Stomach (tissue), 4 donors: ENCODE data around the gene ENC1.

Experiments used
- CTCF ChIP-seq, 7 experiments: fragments of 450-650 bp in 4 of 7; fragments of 200-600 bp in 3 of 7; sonication (generic) in 3 of 7; IDR thresholded peaks; one replicate each; pipeline ENCODE4 v1.5.1; 2016 to 2019; ENCODE audit warnings: antibody characterized with exemption in 7 of 7, control low read depth in 2 of 7, mild to moderate bottlenecking in 1 of 7
- POLR2A ChIP-seq, 4 donors: fragments of 450-650 bp; IDR thresholded peaks; one replicate each; pipeline ENCODE4 v1.6.1; 2016; ENCODE audit warnings: antibody characterized with exemption in 4 of 4, control low read depth in 2 of 4, mild to moderate bottlenecking in 1 of 4, moderate library complexity in 1 of 4

- TF ChIP-seq CTCF (IDR thresholded peaks at IDR 0.05) (no peak), POLR2A (IDR thresholded peaks at IDR 0.05) (no peak)
These were observed 6.8 kb downstream of the ENC1 start for GRCh38 chr5:74633695-74634094.
